ENCODE measurements around the gene TMEM234. TPM values are rescaled to one million over a fixed set of nuclear protein-coding genes. Genes with fewer than 3 reads are reported as not detected.

The TMEM234 gene
- 100 to 1,000 TPM in 1 of 5 donors, 10 to 100 TPM in 4; 19.1 to 169 (median 27.1) TPM for total RNA-seq
- polyA plus RNA-seq, result 10 to 100 TPM; 11.6 to 14.3 (median 13.4) TPM
- long read RNA-seq, donor 1, partial matches to known transcripts, result 0 of 2 reads
- long read RNA-seq, donor 1, other reads (novel, unspliced or antisense), result 0 of 2 reads
- long read RNA-seq, donor 2, partial matches to known transcripts, result 41 of 84 reads
- long read RNA-seq, donor 2, other reads (novel, unspliced or antisense), result 40 of 84 reads
- long read RNA-seq, donor 3, partial matches to known transcripts, result 0 of 3 reads
- long read RNA-seq, donor 3, other reads (novel, unspliced or antisense), result 0 of 3 reads
- long read RNA-seq, donor 4, result 0 reads
- long read RNA-seq, donor 5, partial matches to known transcripts, result 0 of 2 reads
- long read RNA-seq, donor 5, other reads (novel, unspliced or antisense), result 0 of 2 reads
- long read RNA-seq, donor 6, result 0 reads
- long read RNA-seq, donor 7, partial matches to known transcripts, result 98 of 129 reads
- long read RNA-seq, donor 7, other reads (novel, unspliced or antisense), result 31 of 129 reads
- long read RNA-seq, donor 8, partial matches to known transcripts, result 0 of 3 reads
- long read RNA-seq, donor 8, other reads (novel, unspliced or antisense), result 0 of 3 reads
- long read RNA-seq, donor 9, partial matches to known transcripts, result 0 of 2 reads
- long read RNA-seq, donor 9, other reads (novel, unspliced or antisense), result 0 of 2 reads
- long read RNA-seq, donor 10, result 0 reads

DNA sequence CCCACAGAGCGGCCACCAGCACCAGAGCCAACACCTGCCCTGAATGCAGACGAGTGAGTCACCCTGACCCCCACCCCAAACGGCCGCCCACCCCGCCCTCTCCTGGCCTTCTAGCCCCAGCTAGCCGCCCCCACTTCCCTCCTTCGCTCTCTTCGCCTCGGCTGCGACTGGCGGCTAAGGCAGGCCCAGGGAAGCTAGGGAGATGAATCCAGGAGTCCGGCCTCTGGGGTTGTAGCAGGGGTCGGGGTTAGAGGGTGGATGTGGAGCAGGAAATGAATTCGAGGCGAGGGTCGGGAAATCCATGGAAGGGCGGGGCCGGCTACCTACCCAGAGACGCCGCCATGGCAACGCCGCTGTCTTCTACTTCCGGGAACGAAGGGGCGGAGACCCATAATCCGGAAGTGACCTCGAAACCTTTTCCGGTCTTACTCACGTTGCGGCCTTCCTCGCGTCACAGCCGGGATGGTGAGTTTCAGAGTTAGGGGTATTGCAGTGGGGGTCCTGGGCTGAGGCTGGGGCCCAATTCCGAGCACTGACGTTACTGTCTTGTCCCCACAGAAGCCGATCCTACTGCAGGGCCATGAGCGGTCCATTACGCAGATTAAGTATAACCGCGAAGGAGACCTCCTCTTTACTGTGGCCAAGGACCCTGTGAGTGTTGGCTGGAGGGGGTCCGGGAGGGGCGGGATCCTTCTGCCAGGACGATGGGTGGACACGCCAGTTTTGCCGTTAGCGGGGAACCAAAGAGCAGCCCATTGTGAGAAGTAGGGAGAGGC, at the start of gene TMEM234, which contains the start of gene EIF3I:
Gene TMEM234, minus strand, starts transcription at position 374 of the 776 bp plus-strand sequence. Its CDS starts 31 bp downstream, at position 343.
Gene EIF3I, plus strand, starts transcription at position 428 of the 776 bp plus-strand sequence. Its CDS starts 35 bp downstream, at position 463.
- Histone ChIP-seq H3K9me3 (no peaks in the 10 kb centered on the region), H3K27me3 (no peaks in the 10 kb centered on the region), H3K4me3 (peak within 1 kb of the TSS; percentile 88 to 95 (median 92)), H3K4me1 (peaks cover 28 to 46% (median 35%) of the 10 kb centered on the region in 4 donors), H3K36me3 (peaks cover 20 to 67% (median 59%) of the 10 kb centered on the region in 4 donors), H3K27ac (peak within 1 kb of the TSS; percentile 86 to 97 (median 94))
- 0 to 1% (median 1%) methylated on average over 21 to 46 of the region's 46 CpGs for WGBS, 5 donors
- intact Hi-C loops (cut with DNase I; ENCODE audit: low total_unique reads), result no loop called here
- DNase-seq, result peak; percentile 93 to 98
- TF ChIP-seq POLR2A (IDR thresholded peaks at IDR 0.05) (peak in 2 of 4 donors; percentile 43 to 66), POLR2AphosphoS5 (IDR thresholded peaks at IDR 0.05) (peak; percentile 89 to 96 (median 90)), EP300 (IDR thresholded peaks at IDR 0.05) (no peak)

DNA sequence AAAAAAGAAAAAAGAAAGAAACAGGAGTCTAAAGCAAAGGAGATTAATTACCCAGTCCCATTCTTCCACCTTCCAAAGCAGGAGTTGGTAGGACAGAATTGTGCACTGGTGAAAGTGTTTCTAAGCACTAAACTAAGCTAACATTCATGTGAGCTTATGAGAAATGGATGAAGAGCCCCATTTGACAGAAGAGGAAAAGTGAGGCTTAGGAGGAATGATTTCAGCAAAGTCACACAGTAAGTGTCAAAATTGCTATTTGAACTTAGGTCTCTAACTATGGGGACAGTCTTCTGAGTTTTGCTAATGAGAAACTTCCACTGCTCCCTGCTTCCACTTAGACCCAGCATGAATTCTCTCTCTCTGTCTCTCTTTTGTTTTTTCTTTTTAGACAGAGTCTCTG, 47.6 kb upstream of the TMEM234 start:
- Histone ChIP-seq H3K9me3 (no peaks in the 10 kb centered on the region), H3K4me3 (no peak overlapping the region), H3K27me3 (peaks cover 0 to 14% (median 0%) of the 10 kb centered on the region in 3 donors), H3K36me3 (no peaks in the 10 kb centered on the region), H3K27ac (no peak overlapping the region), H3K4me1 (peaks cover 0 to 19% (median 7%) of the 10 kb centered on the region in 4 donors)
- no peak for DNase-seq
- TF ChIP-seq EP300 (IDR thresholded peaks at IDR 0.05) (no peak), POLR2A (IDR thresholded peaks at IDR 0.05) (no peak), POLR2AphosphoS5 (IDR thresholded peaks at IDR 0.05) (no peak)
- TF ChIP-seq, protein P1, sequence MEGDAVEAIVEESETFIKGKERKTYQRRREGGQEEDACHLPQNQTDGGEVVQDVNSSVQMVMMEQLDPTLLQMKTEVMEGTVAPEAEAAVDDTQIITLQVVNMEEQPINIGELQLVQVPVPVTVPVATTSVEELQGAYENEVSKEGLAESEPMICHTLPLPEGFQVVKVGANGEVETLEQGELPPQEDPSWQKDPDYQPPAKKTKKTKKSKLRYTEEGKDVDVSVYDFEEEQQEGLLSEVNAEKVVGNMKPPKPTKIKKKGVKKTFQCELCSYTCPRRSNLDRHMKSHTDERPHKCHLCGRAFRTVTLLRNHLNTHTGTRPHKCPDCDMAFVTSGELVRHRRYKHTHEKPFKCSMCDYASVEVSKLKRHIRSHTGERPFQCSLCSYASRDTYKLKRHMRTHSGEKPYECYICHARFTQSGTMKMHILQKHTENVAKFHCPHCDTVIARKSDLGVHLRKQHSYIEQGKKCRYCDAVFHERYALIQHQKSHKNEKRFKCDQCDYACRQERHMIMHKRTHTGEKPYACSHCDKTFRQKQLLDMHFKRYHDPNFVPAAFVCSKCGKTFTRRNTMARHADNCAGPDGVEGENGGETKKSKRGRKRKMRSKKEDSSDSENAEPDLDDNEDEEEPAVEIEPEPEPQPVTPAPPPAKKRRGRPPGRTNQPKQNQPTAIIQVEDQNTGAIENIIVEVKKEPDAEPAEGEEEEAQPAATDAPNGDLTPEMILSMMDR (IDR thresholded peaks at IDR 0.05), result no peak
- intact Hi-C loops (cut with DNase I; ENCODE audit: low total_unique reads), result no loop called here

DNA sequence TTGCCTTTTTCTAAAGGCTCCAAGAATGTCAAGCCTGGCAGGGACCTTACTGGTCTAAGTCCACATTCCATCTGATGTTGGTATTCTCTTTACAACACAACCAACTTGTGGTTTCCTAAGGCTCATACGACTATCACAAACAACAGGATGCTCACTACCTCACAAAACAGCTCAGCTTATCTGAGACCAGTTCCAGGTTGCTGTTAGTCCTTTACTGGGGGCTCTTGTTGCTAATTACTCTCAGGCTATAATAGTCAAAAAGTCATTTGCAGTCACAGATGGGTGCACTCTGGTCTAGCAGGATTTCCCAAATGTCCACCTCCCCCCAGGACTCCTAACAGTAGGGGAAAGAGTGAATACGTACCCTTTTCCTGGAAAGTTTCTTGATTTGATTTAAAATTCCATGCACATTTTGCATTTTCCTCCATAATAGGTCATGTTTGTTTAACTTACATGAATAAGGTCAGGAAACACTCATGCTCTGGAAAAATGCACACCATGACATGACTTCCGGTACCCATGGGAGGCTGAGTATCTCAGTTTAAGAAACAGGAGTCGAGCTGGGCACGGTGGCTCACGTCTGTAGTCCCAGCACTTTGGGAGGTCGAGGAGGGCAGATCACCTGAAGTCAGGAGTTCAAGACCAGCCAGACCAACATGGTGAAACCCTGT, 44.9 kb upstream of the TMEM234 start:
- no peak for TF ChIP-seq POLR2A (IDR thresholded peaks at IDR 0.05)
- TF ChIP-seq, protein P1 (IDR thresholded peaks at IDR 0.05), result no peak
- no peaks in the 10 kb centered on the region for H3K27me3 ChIP-seq
- DNase-seq, result no peak
- WGBS, 5 donors, result 59 to 69% (median 61%) methylated on average over 7 of the region's 7 CpGs
- intact Hi-C loops (cut with DNase I; ENCODE audit: low total_unique reads), result no loop called here
- H3K27ac ChIP-seq, result peak overlapping the region in 1 of 5 donors; percentile 2
- no peak overlapping the region for H3K4me3 ChIP-seq
- peaks cover 0 to 11% (median 5%) of the 10 kb centered on the region in 4 donors for H3K4me1 ChIP-seq
- H3K36me3 ChIP-seq, result no peaks in the 10 kb centered on the region
- no peaks in the 10 kb centered on the region for H3K9me3 ChIP-seq

DNA sequence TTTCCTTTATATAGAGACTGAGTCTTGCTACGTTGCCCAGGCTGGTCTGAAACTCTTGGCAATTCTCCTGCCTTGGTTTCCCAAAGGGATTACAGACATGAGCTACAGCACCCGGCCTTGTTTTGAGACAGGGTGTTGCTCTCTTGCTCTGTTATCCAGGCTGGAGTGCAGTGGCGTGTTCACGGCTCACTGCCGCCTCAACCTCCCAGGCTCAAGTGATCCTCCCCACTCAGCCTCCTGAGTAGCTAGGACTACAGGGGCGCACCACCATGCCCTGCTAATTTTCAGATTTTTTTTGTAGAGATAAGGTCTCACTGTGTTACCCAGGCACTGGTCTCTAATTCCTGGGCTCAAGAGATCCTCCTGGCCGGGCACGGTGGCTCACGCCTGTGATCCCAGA, 43.7 kb upstream of the TMEM234 start:
- Histone ChIP-seq H3K4me1 (peaks cover 0 to 11% (median 5%) of the 10 kb centered on the region in 4 donors), H3K4me3 (no peak overlapping the region), H3K9me3 (no peaks in the 10 kb centered on the region), H3K27ac (no peak overlapping the region), H3K36me3 (no peaks in the 10 kb centered on the region), H3K27me3 (no peaks in the 10 kb centered on the region)
- WGBS, 5 donors, result 91 to 95% (median 92%) methylated on average over 9 of the region's 9 CpGs
- DNase-seq, result no peak
- TF ChIP-seq POLR2A (IDR thresholded peaks at IDR 0.05) (no peak), POLR2AphosphoS5 (IDR thresholded peaks at IDR 0.05) (no peak), EP300 (IDR thresholded peaks at IDR 0.05) (no peak)
- TF ChIP-seq, protein P1 (IDR thresholded peaks at IDR 0.05), result no peak
- intact Hi-C loops (cut with DNase I; ENCODE audit: low total_unique reads), result no loop called here
